Chondrocyte (in vitro differentiated cells): ENCODE data around the gene CD47. TPM values are rescaled to one million over a fixed set of nuclear protein-coding genes. Genes with fewer than 3 reads are reported as not detected.

ENCODE experiments used
- DNase-seq: peaks from one replicate; pipeline ENCODE4 v3.0.0; 2021; ENCODE audit warnings: mixed read lengths, low spot score
- H3K27ac Mint-ChIP-seq: one replicate; pipeline ENCODE4 v1.8.0; 2021; ENCODE audit warnings: mild to moderate bottlenecking, moderate library complexity, mixed read lengths; ENCODE audit not compliant: unreplicated experiment
- H3K27me3 Mint-ChIP-seq: 2 replicates; pipeline ENCODE4 v1.8.0; 2021; ENCODE audit warnings: low read depth, mixed read lengths
- H3K36me3 Mint-ChIP-seq: 2 replicates; pipeline ENCODE4 v1.8.0; 2021; ENCODE audit warnings: low read depth, mixed read lengths
- H3K4me1 Mint-ChIP-seq: 2 replicates; pipeline ENCODE4 v1.8.0; 2021; ENCODE audit warnings: low read depth, mild to moderate bottlenecking, mixed read lengths
- H3K4me3 Mint-ChIP-seq: one replicate; pipeline ENCODE4 v1.8.0; 2021; ENCODE audit warnings: mild to moderate bottlenecking, moderate library complexity, mixed read lengths; ENCODE audit not compliant: unreplicated experiment
- H3K9me3 Mint-ChIP-seq: 2 replicates; pipeline ENCODE4 v1.8.0; 2021; ENCODE audit warnings: low read depth, mixed read lengths
- CTCF ChIP-seq: fragments of 200-600 bp; sonication (generic); IDR thresholded peaks from 2 replicates; pipeline ENCODE4 v1.5.0; 2021; ENCODE audit warnings: antibody characterized with exemption, mild to moderate bottlenecking, moderate library complexity
- total RNA-seq: library from RNA; stranded (reverse); gene quantifications from 3 replicates; pipeline ENCODE4 v1.2.1, GENCODE V29; 2021

CD47 gene
- total RNA-seq, 1 donor from 2014 or later: 43.1 TPM

- Mint-ChIP-seq H3K27me3 (peaks cover 4% of the 10 kb centered on the region), H3K4me1 (no peaks in the 10 kb centered on the region), H3K4me3 (no peak overlapping the region)
Observed at GRCh38 chr3:108018552-108018951, 72.3 kb downstream of the CD47 start.

GRCh38 chr3:108017587-108017986 lies 73.2 kb downstream of the CD47 start:
- Mint-ChIP-seq H3K27me3 (peaks cover 6% of the 10 kb centered on the region), H3K4me1 (no peaks in the 10 kb centered on the region), H3K36me3 (no peaks in the 10 kb centered on the region), H3K4me3 (no peak overlapping the region), H3K27ac (no peak overlapping the region), H3K9me3 (peaks cover 3% of the 10 kb centered on the region)
- TF ChIP-seq CTCF: no peak
- DNase-seq: no peak

More at GRCh38 chr3:108018552-108018951, 72.3 kb downstream of the CD47 start:
- TF ChIP-seq CTCF: no peak
- H3K27ac Mint-ChIP-seq: no peak overlapping the region
- no peak for DNase-seq
- no peaks in the 10 kb centered on the region for H3K36me3 Mint-ChIP-seq
- peaks cover 3% of the 10 kb centered on the region for H3K9me3 Mint-ChIP-seq

GRCh38 chr3:108014943-108015342 lies 75.9 kb downstream of the CD47 start:
- H3K4me3 Mint-ChIP-seq: no peak overlapping the region
- H3K27me3 Mint-ChIP-seq: peaks cover 6% of the 10 kb centered on the region
- TF ChIP-seq CTCF: no peak
- no peaks in the 10 kb centered on the region for H3K36me3 Mint-ChIP-seq
- no peaks in the 10 kb centered on the region for H3K4me1 Mint-ChIP-seq
- H3K27ac Mint-ChIP-seq: no peak overlapping the region
- H3K9me3 Mint-ChIP-seq: peaks cover 3% of the 10 kb centered on the region
- no peak for DNase-seq

GRCh38 chr3:108013141-108014055 lies 77.4 kb downstream of the CD47 start:
- no peak overlapping the region for H3K4me3 Mint-ChIP-seq
- peaks cover 7% of the 10 kb centered on the region for H3K4me1 Mint-ChIP-seq
- H3K27me3 Mint-ChIP-seq: peaks cover 6% of the 10 kb centered on the region
- H3K9me3 Mint-ChIP-seq: peaks cover 3% of the 10 kb centered on the region
- TF ChIP-seq CTCF: no peak
- no peak for DNase-seq
- H3K36me3 Mint-ChIP-seq: no peaks in the 10 kb centered on the region
- H3K27ac Mint-ChIP-seq: no peak overlapping the region

- Mint-ChIP-seq H3K9me3 (peaks cover 3% of the 10 kb centered on the region), H3K4me3 (no peak overlapping the region), H3K4me1 (peaks cover 7% of the 10 kb centered on the region), H3K36me3 (no peaks in the 10 kb centered on the region), H3K27ac (no peak overlapping the region), H3K27me3 (peaks cover 6% of the 10 kb centered on the region)
- DNase-seq: no peak
- TF ChIP-seq CTCF: no peak
Observed at GRCh38 chr3:108012304-108012703, 78.5 kb downstream of the CD47 start.
